Measurements from ENCODE around the gene ARMC10.
"Not testable (repeated sequence)": the region's sequence is repeated elsewhere in the genome, so short reads cannot be mapped to it uniquely, and the experiment has no call there.

The ARMC10 gene

DNA sequence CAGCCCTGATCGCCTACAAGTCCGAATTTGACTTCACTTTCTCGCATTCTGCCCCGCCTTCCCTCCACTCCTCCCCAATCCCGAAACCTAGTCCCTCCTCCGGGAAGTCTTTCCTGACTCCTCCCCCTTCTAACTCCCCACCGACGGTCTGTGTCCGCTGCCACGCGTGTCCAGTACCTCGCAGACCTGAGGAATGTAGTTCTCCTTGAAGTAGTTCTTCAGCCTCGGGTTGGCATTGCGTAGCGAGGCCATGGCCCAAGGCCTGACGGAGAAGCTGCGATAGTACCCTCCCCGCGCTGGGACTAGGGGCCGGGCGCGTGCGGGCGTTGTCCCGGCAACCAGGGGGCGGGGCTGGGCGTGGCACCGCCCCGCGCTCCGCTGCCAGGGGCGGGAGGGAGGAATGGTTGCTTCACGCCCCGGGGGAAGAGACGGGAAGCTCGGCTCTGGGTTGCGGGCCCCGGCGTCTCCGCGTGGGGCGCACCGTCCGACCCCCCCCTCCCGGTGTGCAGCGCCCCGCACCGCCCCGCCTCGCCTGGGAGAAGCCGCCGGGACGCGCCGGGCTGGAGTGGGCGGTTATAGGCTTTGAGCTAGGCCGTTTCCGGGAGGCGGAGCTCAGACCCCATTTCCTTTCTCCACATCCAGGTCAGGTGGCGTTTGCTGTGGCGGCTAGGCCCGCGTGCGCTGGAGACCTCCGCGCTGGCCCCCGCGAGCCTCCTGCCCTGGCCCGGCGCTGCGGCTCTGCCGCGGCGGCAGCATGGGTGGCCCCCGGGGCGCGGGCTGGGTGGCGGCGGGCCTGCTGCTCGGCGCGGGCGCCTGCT, at the start of gene ARMC10, which contains the start of gene FBXL13:
Gene ARMC10 (plus strand): TSS at position 622 of the 818 bp plus-strand sequence. CDS start 133 bp downstream, at position 755.
Gene FBXL13 (minus strand): TSS at position 278 of the 818 bp plus-strand sequence.
- peak; percentile 95 for DNase-seq (ENCODE audit: low spot score)

GRCh38 chr7:103025341-103025740, 49.6 kb upstream of the ARMC10 start:
- no peak for DNase-seq (ENCODE audit: low spot score)

DNA sequence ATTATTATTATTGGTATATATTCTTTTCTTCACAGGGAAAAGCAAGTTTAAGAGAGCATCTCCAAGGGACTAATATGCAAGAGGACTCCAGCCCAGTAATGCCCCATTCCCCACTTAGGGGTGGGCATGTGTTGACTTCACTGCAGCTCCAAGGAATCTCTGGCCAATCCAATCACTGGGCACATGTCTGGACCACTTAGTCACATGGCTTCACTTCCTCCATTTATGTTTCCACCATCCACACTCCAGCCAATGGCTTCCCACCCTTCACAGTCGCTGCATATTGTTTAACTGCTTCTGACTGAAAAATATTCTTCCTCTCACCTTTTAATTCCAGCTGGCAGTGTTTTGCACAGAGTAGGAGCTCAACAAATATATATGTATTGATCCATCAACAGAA, 43.9 kb upstream of the ARMC10 start:
- no peak for DNase-seq (ENCODE audit: low spot score)

- no peak for DNase-seq (ENCODE audit: low spot score)
Observed at GRCh38 chr7:103031781-103032180, 43.2 kb upstream of the ARMC10 start.

DNA sequence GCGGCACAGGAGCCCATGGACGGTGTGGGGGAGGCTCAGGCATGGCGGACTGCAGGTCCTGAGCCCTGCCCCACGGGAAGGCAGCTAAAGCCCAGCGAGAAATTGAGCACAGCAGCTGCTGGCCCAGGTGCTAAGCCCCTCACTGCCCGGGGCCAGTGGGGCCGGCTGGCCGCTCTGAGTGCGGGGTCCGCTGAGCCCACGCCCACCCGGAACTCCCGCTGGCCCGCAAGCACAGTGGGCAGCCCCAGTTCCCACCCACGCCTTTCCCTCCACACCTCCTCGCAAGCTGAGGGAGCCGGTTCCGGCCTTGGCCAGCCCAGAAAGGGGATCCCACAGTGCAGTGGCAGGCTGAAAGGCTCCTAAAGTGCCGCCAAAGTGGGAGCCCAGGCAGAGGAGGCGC, 40.6 kb upstream of the ARMC10 start:
- DNase-seq (ENCODE audit: low spot score): not testable (repeated sequence)

DNA sequence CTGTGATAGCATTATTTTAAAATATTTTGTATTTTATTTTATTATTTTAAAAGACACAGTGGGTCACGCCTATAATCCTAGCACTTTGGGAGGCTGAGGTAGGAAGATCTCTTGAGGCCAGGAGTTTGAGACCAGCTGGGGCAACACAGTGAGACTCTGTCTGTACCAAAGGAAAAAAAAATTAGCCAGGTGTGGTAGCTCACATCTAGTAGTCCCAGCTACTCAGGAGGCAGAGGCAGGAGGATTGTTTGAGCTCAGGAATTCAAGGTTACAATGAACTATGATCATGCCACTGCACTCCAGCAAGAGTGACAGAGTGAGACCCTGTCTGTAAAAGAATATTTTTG, 37.5 kb upstream of the ARMC10 start:
- no peak for DNase-seq (ENCODE audit: low spot score)

GRCh38 chr7:103037823-103038739, 36.9 kb upstream of the ARMC10 start:
- DNase-seq (ENCODE audit: low spot score): peak; percentile 46

DNA sequence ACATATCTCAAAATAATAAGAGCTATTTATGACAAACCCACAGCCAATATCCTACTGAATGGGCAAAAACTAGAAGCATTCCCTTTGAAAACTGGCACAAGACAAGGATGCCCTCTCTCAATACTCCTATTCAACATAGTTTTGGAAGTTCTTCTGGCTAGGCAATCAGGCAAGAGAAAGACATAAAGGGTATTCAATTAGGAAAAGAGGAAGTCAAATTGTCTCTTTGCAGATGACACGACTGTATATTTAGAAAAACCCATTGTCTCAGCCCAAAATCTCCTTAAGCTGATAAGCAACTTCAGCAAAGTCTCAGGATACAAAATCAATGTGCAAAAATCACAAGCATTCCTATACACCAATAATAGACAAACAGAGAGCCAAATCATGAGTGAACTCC, 33.1 kb upstream of the ARMC10 start:
- not testable (repeated sequence) for DNase-seq (ENCODE audit: low spot score)

GRCh38 chr7:103048833-103049232, 26.1 kb upstream of the ARMC10 start:
- DNase-seq (ENCODE audit: low spot score): no peak

- DNase-seq (ENCODE audit: low spot score): no peak
Observed at GRCh38 chr7:103051519-103051918, 23.4 kb upstream of the ARMC10 start.

- DNase-seq (ENCODE audit: low spot score): not testable (repeated sequence)
Observed at GRCh38 chr7:103056006-103056405, 18.9 kb upstream of the ARMC10 start.

- no peak for DNase-seq (ENCODE audit: low spot score)
Observed at GRCh38 chr7:103058122-103058521, 16.8 kb upstream of the ARMC10 start.

- no peak for DNase-seq (ENCODE audit: low spot score)
Observed at GRCh38 chr7:103059471-103059870, 15.5 kb upstream of the ARMC10 start.

GRCh38 chr7:103063895-103064294, 11.0 kb upstream of the ARMC10 start:
- no peak for DNase-seq (ENCODE audit: low spot score)

DNA sequence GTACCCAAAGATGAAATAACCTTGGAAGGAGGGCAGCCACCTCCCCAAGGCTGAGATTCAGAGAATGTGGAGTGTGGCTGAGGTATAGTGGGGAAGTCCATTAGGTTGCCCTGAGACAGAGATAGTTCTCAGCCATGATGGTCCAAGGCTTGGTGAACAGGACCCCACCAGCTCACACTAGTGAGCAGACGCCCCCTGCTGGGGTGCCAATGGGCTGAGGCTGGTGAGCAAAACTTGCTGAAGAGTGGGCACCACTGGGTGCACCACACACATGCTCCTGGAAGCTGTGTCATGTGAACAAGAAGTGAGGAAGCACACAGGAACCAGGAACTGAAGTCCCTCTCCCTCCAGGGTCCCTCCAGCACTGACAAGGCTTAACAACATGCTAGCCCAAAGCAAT, 9.3 kb upstream of the ARMC10 start:
- DNase-seq (ENCODE audit: low spot score): peak; percentile 19

DNA sequence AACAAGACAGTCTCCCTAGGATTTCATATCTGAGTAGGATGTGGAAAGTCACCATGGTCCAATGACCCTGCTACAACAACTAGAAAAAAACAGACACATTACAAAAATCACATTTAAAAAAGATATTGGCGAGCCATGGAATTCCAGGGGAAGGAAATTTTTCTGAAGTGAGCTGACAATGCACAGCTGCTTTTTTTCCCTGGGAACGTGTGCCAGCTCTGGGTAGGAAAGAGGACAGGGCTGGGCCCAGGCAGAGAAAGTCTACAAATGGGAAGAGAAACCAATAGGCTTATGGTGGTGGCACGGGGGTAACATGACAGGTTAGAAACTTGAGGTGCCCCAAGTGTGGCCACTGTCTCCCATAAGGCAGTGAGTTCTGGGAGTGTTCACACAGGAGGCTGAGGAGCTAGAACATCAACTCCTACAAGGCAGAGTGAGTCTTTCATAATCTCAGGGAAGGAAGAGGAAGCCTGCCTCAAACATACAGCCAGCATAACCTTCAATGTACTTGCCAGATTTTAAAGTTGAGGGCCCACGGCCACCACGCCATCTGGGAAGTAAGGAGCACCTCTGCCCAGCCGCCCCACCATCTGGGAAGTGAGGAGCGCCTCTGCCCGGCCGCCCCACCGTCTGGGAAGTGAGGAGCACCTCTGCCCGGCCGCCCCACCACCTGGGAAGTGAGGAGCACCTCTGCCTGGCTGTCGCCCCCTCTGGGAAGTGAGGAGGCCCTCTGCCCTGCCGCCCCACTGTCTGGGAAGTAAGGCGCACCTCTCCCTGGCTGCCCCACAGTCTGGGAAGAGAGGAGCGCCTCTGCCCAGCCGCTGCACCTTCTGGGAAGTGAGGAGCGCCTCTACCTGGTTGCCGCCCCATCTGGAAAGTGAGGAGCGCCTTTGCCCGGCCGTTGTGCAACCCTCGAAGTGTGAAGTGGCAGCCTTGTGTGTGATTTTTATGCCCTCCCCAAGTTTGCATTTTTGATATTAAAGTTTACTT, 6.2 kb upstream of the ARMC10 start:
- DNase-seq (ENCODE audit: low spot score): no peak

GRCh38 chr7:103071000-103071399, 3.9 kb upstream of the ARMC10 start:
- no peak for DNase-seq (ENCODE audit: low spot score)

DNA sequence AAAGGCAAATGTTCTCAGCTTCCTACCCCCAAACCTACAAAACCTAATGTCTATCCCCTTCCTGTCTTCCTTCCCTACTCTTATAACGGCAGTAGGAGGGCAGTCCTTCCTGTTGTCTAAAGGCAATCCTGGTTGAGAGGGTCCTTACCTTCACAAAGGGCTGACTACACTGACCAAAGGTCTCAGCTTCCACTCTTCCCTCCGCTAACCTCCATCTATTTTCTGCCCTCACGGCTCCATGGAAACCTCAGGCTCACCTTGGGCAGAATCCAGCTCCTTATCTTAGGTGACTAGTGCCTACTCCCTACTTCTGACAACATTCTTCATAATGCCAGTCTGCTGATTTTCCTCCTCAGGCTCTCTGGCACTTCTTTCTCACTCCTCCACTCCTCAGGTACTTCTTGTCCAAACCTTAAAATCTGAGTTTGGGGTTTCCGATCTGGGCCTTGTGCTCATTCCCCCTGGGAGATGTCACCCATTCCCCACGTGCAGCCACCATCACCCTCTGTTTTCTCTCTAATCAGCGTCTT, 886 bp upstream of the ARMC10 start:
- DNase-seq (ENCODE audit: low spot score): peak; percentile 31

GRCh38 chr7:103075337-103075918, 488 bp downstream of the ARMC10 start:
- peak; percentile 41 for DNase-seq (ENCODE audit: low spot score)

- DNase-seq (ENCODE audit: low spot score): no peak
Observed at GRCh38 chr7:103076764-103077163, 1.8 kb downstream of the ARMC10 start.

GRCh38 chr7:103077318-103077717, 2.4 kb downstream of the ARMC10 start:
- no peak for DNase-seq (ENCODE audit: low spot score)

Data from LoVo (cell line).